Adrenal gland (tissue), 12 donors: ENCODE data around the gene SUN1. TPM values are rescaled to one million over a fixed set of nuclear protein-coding genes. Genes with fewer than 3 reads are reported as not detected.
A peak's percentile ranks its signal among the peaks of the same experiment; 100 is the strongest.

Experiments
- DNase-seq, 7 donors: peaks; one replicate each; pipeline ENCODE4 v3.0.0-alpha.2; 2019 to 2020
- H3K27ac ChIP-seq, 5 donors: fragments of 200-600 bp; sonication (generic) in 4 of 5; 1 replicate in 3 of 5; 2 replicates in 2 of 5; pipeline versions ENCODE4 v1.5.1 to v1.8.0; 2016 to 2020; ENCODE audit warnings: mild to moderate bottlenecking in 1 of 5
- H3K27me3 ChIP-seq: fragments of 200-600 bp; 2 replicates; pipeline ENCODE4 v1.8.0; 2021
- H3K36me3 ChIP-seq, 2 donors: fragments of 200-600 bp; replicated peaks in 1 of 2; 1 replicate in 1 of 2; 2 replicates in 1 of 2; pipeline versions ENCODE4 v1.5.1 to v1.8.0; 2018 to 2022
- H3K4me1 ChIP-seq, 2 donors: fragments of 200-600 bp; replicated peaks in 1 of 2; 1 replicate in 1 of 2; 2 replicates in 1 of 2; pipeline versions ENCODE4 v1.5.1 to v1.8.0; 2018 to 2021
- H3K4me3 ChIP-seq, 4 donors: fragments of 200-600 bp; sonication (generic) in 3 of 4; one replicate each; pipeline ENCODE4 v1.5.1; 2016 to 2018
- H3K9me3 ChIP-seq, 3 donors: fragments of 200-600 bp; sonication (generic) in 1 of 3; replicated peaks in 1 of 3; 1 replicate in 2 of 3; 2 replicates in 1 of 3; pipeline versions ENCODE4 v1.5.1 to v1.8.0; 2016 to 2021
- CTCF ChIP-seq, 6 experiments: fragments of 450-650 bp in 4 of 6; fragments of 200-600 bp in 2 of 6; sonication (generic) in 1 of 6; IDR thresholded peaks; 1 replicate in 5 of 6; 2 replicates in 1 of 6; pipeline versions ENCODE4 v1.5.1 to v1.8.0; 2016 to 2021; ENCODE audit warnings: antibody characterized with exemption in 6 of 6, mild to moderate bottlenecking in 2 of 6, moderate library complexity in 1 of 6
- POLR2A ChIP-seq, 2 donors: fragments of 450-650 bp; IDR thresholded peaks; one replicate each; pipeline ENCODE4 v1.6.1; 2017; ENCODE audit warnings: antibody characterized with exemption in 2 of 2, mild to moderate bottlenecking in 2 of 2, moderate library complexity in 1 of 2
- WGBS, 4 donors: extraction: QIAGEN DNeasy Blood & Tissue Kit in 2 of 4; methylation state at CpG; one replicate each; pipeline versions ENCODE4 v1.1.5 to v1.1.7; 2013 to 2017; 5-methylcytosine and 5-hydroxymethylcytosine counted together
- intact Hi-C, 2 donors: fragments of 100-400 bp; cut with DNase I; formaldehyde crosslinking; loops; one replicate each; pipeline versions ENCODE4 v1.14.1 to v1.15.0; 2022 to 2023
- polyA plus RNA-seq, 3 donors: library from polyadenylated mRNA; stranded (reverse); fragments of 200-250 nt in 2 of 3; fragments of 350-450 nt in 1 of 3; fragmentation: Illumina TruSeq in 1 of 3; extraction: RNeasy Lipid Tissue Mini Kit (QIAGEN cat#74804) in 1 of 3; gene quantifications; one replicate each; pipeline ENCODE4 v1.2.3, GENCODE V29; 2013 to 2014
- total RNA-seq, 9 donors: library from RNA; depleted of rRNA in 4 of 9; stranded (reverse); fragments of >200 nt in 4 of 9; fragments of 120-200 nt in 1 of 9; fragmentation: NEBNext Ultra II Directional in 1 of 9; extraction: Animal tissue kit (Norgen Biotek cat#: 25700) in 1 of 9; gene quantifications; one replicate each; pipeline versions ENCODE4 v1.1.0 to v1.2.4, GENCODE V29; 2013 to 2023
- donor health status: healthy with polysubstance abuse.
- donor health status: Bipolar disorder and iron deficiency.
- donor health status: DM: yes; HTN: yes; CAD: no.
- donor health status: DM: no; HTN: no; CAD: no.
- donor health status: DM: no; HTN: no; CAD: no.
- donor health status: DM: yes; HTN: yes; CAD: no.

SUN1 gene
- total and polyA plus RNA-seq, 12 donors: 28.7 to 122 (median 99.9) TPM

GRCh38 chr7:918441-919113 lies 86.3 kb downstream of the SUN1 start:
- Histone ChIP-seq H3K27me3 (no peaks in the 10 kb centered on the region), H3K27ac (no peak overlapping the region), H3K9me3 (no peaks in the 10 kb centered on the region), H3K4me1 (no peaks in the 10 kb centered on the region), H3K36me3 (no peaks in the 10 kb centered on the region), H3K4me3 (no peak overlapping the region)
- 78 to 88% (median 82%) methylated on average over 11 to 21 of the region's 21 CpGs for WGBS, 4 donors
- TF ChIP-seq POLR2A (IDR thresholded peaks at IDR 0.05) (no peak), CTCF (IDR thresholded peaks at IDR 0.05) (no peak)
- peak in 5 of 7 donors; percentile 7 to 39 (median 10) for DNase-seq
- intact Hi-C loops: no loop called here

GRCh38 chr7:919114-919442 lies 86.8 kb downstream of the SUN1 start:
- no peak overlapping the region for H3K27ac ChIP-seq
- intact Hi-C loops: no loop called here
- no peaks in the 10 kb centered on the region for H3K36me3 ChIP-seq
- no peaks in the 10 kb centered on the region for H3K27me3 ChIP-seq
- no peaks in the 10 kb centered on the region for H3K4me1 ChIP-seq
- 71 to 84% (median 80%) methylated on average over 6 to 13 of the region's 13 CpGs for WGBS, 4 donors
- H3K4me3 ChIP-seq: no peak overlapping the region
- H3K9me3 ChIP-seq: no peaks in the 10 kb centered on the region
- peak in 5 of 7 donors; percentile 3 to 20 (median 13) for DNase-seq
- TF ChIP-seq POLR2A (IDR thresholded peaks at IDR 0.05): no peak

- H3K36me3 ChIP-seq: no peaks in the 10 kb centered on the region
- peak; percentile 0 to 29 (median 11) for DNase-seq
- H3K27me3 ChIP-seq: no peaks in the 10 kb centered on the region
- TF ChIP-seq CTCF (IDR thresholded peaks at IDR 0.05): no peak
- no peak overlapping the region for H3K4me3 ChIP-seq
- 71 to 84% (median 77%) methylated on average over 8 to 26 of the region's 26 CpGs for WGBS, 4 donors
- intact Hi-C loops: no loop called here
- no peak overlapping the region for H3K27ac ChIP-seq
- no peaks in the 10 kb centered on the region for H3K9me3 ChIP-seq
- no peaks in the 10 kb centered on the region for H3K4me1 ChIP-seq
These were observed 87.7 kb downstream of the SUN1 start for GRCh38 chr7:919924-920341.

- DNase-seq: peak in 6 of 7 donors; percentile 0 to 15 (median 10)
- H3K36me3 ChIP-seq: no peaks in the 10 kb centered on the region
- no peaks in the 10 kb centered on the region for H3K4me1 ChIP-seq
- no peak for TF ChIP-seq POLR2A (IDR thresholded peaks at IDR 0.05)
- no peak for TF ChIP-seq CTCF (IDR thresholded peaks at IDR 0.05)
- intact Hi-C loops: no loop called here
- no peak overlapping the region for H3K4me3 ChIP-seq
- WGBS, 4 donors: 80 to 90% (median 85%) methylated on average over 11 to 40 of the region's 40 CpGs
- H3K9me3 ChIP-seq: no peaks in the 10 kb centered on the region
- no peaks in the 10 kb centered on the region for H3K27me3 ChIP-seq
- H3K27ac ChIP-seq: no peak overlapping the region
These were observed 88.2 kb downstream of the SUN1 start for GRCh38 chr7:920351-921070.
